ENCODE measurements around the gene BICD2. TPM values are rescaled to one million over a fixed set of nuclear protein-coding genes. Genes with fewer than 3 reads are reported as not detected.

The BICD2 gene
- polyA plus RNA-seq, 3 donors = 29.3 to 30.9 (median 30.4) TPM

DNA sequence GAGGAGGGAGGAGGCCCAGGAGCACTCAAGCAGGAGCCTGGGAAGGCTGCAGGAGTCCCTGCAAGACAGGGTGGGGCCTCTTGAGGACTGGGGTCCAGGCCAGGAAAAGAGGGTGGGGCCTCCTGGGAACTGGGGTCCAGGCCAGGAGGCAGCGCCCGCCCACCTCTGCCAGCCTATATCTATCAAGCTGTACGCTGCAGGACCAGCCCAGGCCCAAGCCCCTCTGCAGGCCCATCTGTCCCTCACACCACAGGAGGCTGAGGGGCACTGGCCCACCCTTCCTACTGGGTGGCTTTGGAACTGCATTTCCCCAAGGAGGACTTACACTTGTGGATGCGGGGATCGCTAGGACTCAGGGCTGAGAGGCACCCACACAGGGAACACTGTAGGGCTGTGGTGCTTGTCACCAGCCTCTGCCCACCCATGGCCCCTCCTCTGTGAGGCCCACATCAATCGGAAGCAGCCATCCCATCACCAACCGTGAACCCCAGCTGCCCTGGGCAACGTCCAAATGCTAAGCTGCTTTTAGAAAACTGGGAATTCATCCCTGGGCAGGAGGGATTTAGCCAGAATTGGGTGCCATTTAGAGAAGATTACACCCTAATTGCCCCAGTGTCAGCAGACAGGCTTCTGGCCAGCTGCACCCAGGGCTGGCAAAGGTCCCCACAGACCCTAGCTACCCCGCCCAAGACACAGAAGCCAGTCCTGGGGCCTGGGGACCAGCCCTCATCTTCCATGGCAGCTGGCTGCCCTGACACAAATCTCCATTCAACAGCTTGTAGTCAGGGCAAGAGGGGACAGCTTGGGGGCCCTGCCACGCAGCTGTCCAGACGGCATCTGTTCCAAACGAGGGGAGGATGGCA is 15.3 kb downstream of the BICD2 start:
- no peak for DNase-seq (ENCODE audit: low read depth in 3 of 3, low spot score in 2 of 3)

DNA sequence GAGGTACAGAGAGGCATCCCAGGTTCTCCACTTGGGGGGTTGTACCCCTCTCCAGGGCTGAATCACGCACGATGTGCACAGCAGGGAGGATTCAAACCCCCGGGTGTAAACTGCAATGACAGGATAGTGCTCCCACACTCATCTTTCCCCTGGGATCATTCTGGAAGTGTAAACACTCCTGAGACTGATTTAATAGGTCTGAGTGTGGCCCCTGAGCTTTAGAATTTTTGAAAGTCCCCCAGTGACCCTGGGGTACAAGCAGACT is 16.5 kb downstream of the BICD2 start:
- no peak for DNase-seq (ENCODE audit: low read depth in 3 of 3, low spot score in 2 of 3)

DNA sequence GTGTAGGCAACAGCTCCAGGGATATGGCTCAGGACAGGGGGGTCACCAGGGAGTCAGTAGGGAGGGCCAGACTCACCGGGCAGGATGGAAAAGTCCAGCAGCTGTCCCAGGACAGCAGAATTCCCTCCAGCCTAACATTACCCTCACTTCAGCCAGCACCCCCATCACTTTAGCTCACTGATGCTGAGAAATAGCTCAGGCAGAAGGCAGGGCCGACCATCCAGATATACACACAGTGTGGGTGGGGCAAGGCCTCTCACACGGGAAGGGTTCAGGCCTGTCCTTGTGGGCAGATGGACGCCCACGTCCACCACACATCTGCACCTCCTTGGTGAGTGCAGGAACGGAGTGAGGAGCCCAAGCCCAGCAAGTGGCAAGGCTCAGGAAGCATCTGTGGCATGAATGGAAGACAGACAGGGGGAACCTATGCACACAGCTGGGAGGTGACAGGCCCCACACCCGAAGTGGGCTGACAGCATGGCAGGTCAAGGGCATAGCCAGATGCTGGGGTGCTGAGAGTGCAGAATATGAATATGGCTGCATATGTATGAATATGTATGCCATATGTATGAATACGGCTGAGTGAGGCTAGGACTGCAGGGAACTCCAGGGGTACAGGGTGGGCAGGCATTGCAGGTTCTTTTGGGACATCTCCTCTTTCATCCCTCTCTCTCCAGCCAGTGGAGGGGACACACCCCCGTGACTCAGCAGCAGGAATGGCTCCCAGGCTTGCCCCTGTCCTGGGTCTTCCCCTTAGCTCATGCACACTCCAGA is 17.0 kb downstream of the BICD2 start:
- no peak for DNase-seq (ENCODE audit: low read depth in 3 of 3, low spot score in 2 of 3)

DNA sequence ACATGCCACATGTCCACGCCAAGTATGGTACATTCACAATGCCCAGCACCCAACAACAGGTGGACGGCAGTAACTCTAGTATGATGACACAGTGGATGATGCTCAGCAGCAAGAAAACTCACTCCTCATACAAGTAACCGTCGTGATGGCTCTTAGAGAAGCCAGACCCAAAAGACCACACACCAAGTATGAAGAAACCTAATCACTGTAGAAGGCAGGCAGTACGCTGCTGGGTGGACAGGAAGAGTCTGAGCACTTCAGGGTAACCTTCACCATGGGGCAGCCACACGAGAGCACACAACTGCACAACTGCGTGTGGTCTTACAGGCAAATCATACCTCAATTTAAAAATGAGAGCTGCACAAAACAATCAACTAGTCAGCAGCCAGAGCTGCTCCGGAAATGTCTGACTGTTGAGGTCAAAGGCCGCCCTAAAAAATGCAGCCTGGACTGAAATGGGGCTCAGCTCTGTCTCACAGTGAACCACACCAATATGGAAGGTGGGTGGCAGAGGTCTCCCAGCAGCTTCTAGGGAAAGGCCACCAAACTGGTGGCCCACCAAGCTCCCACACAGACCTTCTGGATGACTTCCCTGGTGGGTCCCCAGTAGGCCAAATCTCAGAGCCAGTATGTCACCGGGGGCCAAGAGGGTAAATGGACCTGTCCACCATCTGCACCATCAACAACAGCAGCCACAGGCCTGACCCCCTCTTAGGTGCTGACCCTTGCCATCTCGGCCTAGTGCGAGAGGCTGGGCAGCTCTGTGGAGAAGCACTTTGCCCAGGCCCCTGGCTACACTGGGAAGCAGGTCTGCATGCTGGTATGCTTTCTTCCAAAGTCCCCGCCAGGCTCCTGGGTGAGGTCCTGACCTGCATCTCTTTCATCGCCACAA is 17.8 kb downstream of the BICD2 start:
- no peak for DNase-seq (ENCODE audit: low read depth in 3 of 3, low spot score in 2 of 3)

DNA sequence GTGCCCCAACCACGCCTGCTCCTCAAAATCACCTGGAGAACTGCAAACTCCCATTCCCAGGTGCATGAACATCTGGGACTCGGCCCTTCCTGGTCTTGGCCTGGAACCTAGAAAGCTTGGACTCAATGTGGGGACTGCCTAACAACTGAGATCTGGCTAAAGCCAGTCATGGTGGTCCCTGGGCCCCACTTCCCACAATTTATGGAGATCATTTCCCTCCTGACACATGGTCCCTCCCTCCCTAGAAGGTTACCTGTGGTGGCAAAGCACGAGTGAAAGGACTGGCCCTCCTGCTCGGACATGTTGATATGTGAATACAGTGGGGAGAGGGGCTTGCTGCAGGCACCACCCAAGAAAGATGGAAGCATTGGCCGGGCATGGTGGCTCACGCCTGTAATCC is 18.8 kb downstream of the BICD2 start:
- DNase-seq (ENCODE audit: low read depth in 3 of 3, low spot score in 2 of 3) = no peak

DNA sequence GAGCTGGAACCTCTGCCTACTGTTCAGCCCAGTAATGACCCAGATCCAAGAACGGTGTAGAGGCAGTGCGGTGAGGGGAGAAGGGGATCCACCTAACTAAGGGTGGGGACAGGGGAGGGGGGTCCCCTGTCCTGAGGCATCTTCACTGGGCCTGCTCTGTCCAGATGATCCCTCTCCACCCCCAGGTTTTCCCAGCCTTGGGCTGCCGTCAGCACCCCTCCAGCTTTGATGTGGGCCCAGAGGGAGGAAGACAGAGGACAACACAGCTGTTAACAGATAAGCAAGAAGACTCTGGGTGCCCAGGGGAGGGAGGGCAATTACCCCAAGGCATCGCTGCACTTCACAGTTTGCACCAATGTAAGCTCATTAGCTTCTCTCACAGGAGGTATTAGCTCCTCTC is 19.3 kb downstream of the BICD2 start:
- no peak for DNase-seq (ENCODE audit: low read depth in 3 of 3, low spot score in 2 of 3)

DNA sequence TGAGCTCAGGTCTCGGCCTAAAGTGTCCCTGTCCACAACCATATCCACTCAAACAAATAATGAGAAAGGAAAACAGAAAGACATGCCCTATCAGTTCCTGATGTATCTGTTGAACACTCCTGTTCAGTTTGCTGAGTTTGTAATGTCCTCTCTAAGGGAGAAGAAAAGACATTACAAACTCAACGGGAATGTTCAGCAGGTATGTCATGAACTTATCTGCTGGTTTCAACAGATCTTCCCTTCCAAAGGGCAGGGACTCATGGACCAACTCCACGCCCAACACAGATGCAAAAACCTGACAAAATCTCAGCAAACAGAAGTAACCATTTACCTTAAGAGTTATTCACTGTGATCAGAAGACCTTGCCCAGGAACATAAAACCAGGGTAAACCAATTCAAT is 23.7 kb downstream of the BICD2 start:
- DNase-seq (ENCODE audit: low read depth in 3 of 3, low spot score in 2 of 3) = no peak

DNA sequence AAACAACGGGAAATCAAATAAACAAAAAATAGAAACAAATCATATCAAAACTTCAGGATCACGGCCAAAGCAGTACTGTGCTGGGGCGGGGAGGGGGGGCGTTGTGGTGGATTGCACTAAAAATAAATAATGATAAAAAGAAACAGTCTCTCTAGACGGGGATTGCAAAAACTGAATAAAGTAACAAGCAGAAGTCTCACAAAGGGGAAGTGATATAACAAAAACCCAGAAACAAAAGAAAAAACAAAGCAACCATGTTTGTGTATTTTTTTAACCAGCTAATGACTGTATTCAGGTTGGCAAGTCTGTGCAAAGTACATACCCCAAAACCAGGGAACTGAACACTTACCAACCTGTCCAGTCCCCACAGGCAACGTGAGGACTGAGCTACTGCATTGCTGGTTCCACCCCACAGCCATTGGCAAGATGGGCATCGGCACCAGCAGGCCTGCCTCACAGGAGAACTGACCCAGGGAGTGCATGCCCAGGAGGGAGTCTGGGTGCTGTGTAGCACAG is 24.1 kb downstream of the BICD2 start:
- DNase-seq (ENCODE audit: low read depth in 3 of 3, low spot score in 2 of 3) = no peak

DNA sequence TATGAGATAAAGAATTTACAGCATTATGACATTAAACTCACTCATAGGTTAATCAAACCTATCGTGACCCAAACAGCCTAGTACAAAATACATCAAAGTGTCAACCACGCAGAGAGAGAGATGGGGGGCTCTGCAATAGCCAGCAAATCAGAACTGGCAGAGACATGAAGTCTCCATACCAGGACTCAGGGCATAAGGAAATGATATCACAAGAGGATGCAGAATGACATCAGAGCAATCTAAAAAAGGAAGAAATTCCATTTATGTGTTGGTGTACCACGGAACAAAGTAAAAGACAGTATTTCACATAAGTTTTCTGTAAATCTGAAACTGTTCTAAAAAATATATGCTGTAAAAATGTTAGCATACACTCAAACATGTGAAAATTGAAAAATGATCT is 24.6 kb downstream of the BICD2 start:
- no peak for DNase-seq (ENCODE audit: low read depth in 3 of 3, low spot score in 2 of 3)

DNA sequence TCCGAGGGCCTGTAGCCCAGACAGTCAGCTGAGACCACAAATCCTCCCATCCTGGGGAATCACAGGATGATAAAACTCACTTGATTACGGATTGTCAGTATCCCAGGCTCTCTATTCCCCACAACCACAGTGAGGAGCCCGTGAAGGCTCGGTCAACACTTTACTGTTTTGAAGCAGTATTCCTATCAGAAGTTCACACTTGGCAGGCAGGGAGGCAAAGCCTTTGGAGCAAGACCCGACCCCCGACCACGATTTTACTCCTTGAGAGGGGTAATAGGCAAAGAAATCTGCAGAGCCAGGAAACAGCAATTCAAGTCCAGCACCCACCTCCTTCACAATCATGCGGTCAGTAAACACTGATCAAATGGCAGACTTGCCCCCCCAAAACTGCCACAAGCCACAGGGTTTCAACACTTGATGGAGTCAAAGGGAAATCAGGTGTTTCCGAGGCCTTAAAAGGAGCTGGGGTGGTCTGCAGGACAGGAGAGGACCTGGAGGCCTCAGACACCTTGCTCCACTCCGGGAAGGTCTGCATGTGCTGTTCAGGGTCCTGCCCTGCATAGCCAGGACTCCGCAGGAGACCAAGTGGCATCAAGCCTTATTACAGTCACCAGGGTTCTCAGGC is 25.2 kb downstream of the BICD2 start:
- no peak for DNase-seq (ENCODE audit: low read depth in 3 of 3, low spot score in 2 of 3)

DNA sequence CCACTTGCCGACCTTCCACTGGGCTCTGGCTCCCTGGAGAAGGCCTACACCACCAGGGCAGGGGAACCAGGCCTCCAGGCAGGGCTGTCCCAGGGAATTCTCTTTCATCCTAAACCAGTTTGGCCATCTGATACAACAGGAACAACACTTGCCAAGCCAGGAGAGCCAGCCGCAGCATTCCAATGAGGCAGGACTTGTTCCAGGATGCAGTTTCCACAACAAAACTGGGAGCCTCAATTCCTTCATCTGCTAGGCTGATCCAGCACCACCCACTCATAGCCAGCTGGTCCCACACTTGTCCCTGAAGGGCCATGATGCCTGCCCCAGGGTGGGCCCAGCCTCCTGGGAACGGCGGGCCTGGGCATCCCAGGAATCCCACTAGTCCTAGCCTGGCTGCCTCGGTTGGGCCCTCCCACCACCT is 26.0 kb downstream of the BICD2 start:
- no peak for DNase-seq (ENCODE audit: low read depth in 3 of 3, low spot score in 2 of 3)

DNA sequence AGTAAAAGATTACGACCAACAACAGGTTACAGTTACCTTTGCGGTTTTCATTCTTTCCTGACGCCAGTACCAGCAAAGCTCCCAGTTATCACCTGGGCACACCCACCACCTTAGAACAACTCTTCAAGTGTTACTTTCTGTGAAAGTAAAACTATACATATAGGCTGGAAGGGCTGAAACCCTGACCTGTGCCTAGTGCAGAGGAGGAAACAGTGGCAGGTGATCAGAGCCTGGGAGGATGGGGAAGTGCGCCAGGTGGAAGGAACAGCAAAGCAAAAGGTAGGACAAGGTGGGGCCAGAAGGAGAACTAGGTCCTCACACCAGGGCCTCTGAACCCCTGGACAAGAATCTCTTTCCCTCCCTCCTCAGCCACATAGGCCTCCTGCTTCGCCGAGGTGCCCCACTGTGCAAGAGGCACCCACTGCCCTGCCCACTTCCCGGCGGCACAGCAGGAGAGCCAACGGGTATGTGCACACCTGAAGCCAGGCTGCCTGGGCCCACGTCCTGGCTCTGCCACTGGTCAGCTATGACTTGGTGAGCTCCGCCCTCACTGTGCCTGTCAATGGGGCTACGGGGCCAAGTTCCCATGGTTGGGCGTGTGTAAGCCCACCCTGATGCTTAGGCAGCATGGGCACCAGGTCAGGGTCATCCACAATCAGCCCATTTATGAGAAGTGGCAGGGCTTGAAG is 26.9 kb downstream of the BICD2 start:
- no peak for DNase-seq (ENCODE audit: low read depth in 3 of 3, low spot score in 2 of 3)

DNA sequence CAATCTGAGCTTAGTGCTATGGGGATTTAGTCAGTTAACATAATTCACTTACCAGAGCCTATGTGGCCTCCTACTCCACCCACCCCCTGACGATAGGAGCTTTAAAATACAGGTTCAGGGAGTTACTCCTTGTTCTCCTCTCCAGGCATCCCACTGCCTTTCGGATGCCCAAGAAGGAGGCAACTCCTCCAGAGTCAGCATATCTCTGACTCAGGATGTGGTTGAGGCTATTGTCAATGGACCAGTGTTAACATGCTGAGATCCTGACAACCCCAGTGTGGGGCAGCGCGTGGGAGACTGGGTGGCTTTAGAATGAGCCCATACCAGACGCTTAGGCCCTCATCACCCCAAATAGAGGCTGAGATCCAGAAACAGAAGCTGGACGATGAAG is 27.4 kb downstream of the BICD2 start:
- no peak for DNase-seq (ENCODE audit: low read depth in 3 of 3, low spot score in 2 of 3)

DNA sequence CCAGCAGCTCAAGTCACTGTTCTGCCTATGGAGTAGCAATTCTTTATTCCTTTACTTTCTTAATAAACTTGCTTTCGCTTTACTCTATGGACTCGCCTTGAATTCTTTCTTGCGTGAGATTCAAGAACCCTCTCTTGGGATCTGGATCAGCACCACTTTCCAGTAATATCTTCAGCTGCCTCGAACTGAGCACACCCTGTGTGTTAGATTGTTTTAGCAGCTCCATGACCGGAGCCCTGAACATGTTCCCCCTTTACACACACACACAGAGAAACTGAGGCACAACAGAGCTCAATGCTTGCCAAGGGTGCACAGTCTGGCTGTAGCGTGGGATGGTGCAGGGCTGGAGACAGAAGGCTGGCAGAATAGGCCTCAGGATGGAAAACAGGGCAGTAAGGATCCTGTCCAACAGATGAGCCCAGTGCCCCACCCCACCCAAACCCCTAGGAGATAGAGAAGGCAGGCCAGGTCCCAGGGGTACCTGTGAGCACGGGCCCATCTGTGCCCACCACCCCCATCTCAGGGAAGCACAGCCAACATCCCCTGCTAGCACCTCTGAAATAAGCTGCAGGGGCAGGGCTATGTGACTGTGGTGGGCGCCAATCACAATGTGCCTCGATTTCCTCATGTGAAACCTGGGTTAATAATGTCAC is 27.9 kb downstream of the BICD2 start:
- DNase-seq (ENCODE audit: low read depth in 3 of 3, low spot score in 2 of 3) = no peak

DNA sequence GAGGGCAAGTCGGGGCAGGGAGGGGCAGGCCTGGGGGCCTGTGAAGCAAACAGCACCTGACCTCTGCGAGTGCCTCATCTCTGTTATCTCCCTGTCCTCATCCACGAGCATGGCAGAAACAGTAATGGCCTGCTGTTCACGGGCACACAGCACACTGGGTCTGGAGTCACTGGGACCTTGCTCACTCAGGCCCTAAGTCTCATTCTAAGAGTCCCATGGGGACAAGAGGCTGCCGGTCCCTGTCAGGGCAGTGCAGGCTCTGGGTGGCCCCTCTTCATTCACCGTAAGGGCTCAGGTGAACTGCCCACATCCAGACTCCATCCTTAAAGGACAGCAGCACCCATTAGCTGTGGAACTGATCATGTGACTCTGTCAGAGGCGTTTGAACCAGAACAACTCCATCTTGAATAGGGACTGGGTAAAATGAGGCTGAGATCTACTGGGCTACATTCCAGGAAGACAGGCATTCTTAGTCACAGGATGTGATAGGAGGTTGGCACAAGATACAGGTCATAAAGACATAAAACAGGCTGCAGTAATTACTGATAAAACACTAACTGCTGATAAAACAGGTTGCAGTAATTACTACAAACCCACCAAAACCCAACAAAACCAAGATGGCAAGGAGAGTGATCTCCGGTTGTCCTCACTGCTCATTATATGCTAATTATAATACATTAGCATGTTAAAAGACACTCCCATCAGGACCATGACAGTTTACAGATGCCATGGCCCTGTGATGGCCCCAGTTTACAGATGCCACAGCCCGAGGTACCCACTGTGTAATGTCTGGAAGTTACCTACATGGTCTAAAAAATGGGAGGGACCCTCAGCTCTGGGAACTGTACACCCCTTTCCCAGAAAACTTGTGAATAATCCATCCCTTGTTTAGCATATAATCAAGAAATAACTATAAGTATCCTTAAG is 28.7 kb downstream of the BICD2 start:
- DNase-seq (ENCODE audit: low read depth in 3 of 3, low spot score in 2 of 3) = no peak

DNA sequence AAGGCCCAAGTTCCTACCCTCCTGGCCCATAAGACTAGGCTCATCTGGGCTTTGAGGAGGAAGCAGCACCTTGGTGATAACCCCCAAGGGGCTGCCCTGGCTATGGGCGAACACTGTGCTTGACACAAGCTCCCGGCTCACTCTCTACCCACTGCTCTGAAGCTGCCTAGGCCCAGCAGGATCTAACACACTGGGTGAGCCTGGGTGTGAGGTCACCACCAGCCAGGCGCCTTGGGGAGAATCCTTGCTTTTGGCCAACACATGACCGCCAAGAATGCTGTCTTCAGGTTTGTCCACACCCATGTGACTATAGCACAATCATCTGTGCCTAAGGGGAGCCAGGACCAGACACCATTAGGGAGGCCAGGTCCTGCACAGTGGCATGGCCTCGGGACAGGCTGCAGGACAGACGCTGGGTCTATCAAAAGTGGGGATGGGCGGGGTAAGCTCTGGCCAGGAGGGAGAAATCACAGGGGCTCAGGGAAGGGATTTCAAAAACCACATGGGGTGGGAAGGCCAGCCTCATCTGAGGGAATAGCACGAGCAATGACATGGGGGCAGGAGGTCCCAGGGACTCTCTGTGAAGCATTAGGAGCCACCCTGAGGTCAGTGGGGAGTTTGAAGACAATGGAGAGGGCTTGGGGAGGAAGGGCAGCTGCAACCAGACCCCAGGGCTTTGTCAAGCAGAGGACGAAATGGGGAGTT is 29.6 kb downstream of the BICD2 start:
- DNase-seq (ENCODE audit: low read depth in 3 of 3, low spot score in 2 of 3) = no peak

DNA sequence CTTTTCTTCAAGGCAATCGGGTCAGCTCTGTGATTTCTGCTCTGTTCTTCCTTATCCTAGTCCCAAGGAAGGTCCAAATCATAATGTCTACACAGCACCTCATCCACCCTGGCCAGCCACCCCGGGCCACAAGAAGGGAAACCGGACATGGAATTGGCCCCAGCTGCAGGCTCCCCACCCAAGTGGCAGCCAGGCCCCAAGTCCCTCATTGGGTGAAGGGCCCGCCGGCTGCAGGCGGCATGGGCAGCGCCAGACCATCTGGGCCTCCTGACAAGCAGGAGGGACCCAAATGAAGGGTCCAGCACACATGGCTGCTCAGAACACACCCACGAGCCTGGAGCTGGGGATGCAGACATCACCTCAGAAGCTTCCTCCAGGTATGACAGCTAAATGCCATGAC is 33.7 kb downstream of the BICD2 start:
- DNase-seq (ENCODE audit: low read depth in 3 of 3, low spot score in 2 of 3) = no peak

DNA sequence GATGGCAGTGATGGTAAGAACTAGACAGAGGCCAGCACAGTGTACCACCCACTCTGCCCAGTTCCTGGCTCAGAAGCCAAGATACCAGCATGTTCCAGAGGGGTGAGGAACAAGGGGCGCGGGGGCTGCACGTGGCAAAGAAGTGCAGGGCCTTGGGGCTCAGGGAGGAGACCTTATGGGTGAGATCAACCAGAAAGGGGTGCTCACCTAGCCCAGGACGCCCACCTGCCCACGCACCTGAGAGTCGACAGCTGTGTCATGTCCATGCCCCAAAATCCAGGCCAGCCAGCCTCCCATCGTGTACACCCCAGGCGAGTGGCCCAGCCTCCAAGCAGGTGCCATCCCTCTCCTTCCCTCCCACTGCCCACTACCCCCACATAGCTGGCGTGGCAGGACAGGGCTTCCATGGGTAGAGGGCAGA is 34.9 kb downstream of the BICD2 start:
- no peak for DNase-seq (ENCODE audit: low read depth in 3 of 3, low spot score in 2 of 3)
